ENCODE results near the gene LUC7L. TPM values are rescaled to one million over a fixed set of nuclear protein-coding genes. Genes with fewer than 3 reads are reported as not detected.

LUC7L gene
- total RNA-seq, 1 experiment from 2014 or later, result 137 TPM

DNA sequence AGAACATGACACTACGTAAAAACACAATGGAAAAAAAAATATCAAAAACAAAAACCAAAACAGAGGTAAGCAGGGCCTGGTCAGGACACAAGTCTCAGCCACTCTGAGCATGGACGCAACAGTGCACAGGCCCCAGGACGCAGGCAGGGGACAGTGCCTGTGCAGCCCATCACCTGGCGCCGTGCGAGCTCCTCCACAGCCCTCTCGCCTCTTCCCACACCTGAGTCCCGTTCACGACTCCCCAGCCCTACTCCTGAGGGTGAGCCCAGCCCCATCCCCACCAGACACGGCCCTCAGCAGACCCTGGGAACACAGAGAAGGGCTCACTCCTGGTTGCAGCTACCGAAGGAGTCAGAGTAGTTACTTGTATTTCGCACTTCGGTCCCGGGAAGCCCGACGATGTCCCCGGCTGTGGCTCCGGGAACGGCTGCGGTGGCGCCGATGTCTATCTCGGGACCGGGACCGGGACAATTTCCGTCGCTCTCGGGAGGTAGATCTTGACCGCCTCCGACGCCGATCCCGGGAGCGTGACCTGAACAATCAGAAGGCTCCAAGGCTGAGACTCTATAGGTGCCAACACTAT lies 39.6 kb downstream of the LUC7L start:
- H3K9me3 Mint-ChIP-seq, result no peaks in the 10 kb centered on the region; a peak in 1 of 5 replicates
- H3K27me3 Mint-ChIP-seq (ENCODE audit: low read depth), result 0 out of 2 replicates have a peak, but pooled peaks cover 1% of the 10 kb centered on the region
- no peak for TF ChIP-seq CTCF (conservative IDR thresholded peaks at IDR 0.05)
- no peak overlapping the region for H3T11ph ChIP-seq (ENCODE audit: low read length)
- H4K20me1 ChIP-seq (ENCODE audit: control insufficient read depth, insufficient read depth, insufficient read length), result no peaks in the 10 kb centered on the region
- H3K27ac Mint-ChIP-seq, result no peak overlapping the region; a peak in 1 of 7 replicates
- H3K79me2 ChIP-seq (ENCODE audit: insufficient read depth, low read length), result no peaks in the 10 kb centered on the region
- H3K4me2 ChIP-seq (ENCODE audit: insufficient read depth, insufficient read length, low read length), result no peak overlapping the region
- no peak overlapping the region for H3K27ac ChIP-seq (ENCODE audit: insufficient read length, low read depth, low read length)
- H3K4me3 Mint-ChIP-seq, result no peak overlapping the region
- H3K18ac ChIP-seq (ENCODE audit: insufficient read length, low read depth, low read length), result no peak overlapping the region
- H3K4me1 Mint-ChIP-seq, result no peaks in the 10 kb centered on the region
- no peak overlapping the region for H2BK12ac ChIP-seq (ENCODE audit: insufficient read length, low read depth, low read length)
- H2AFZ ChIP-seq (ENCODE audit: low read length), result no peak overlapping the region
- H4K91ac ChIP-seq (ENCODE audit: insufficient read length, low read depth, low read length), result no peak overlapping the region
- no peak overlapping the region for H3K23ac ChIP-seq (ENCODE audit: insufficient read length, low read depth, low read length)
- H2BK20ac ChIP-seq (ENCODE audit: low read depth, low read length, poor library complexity, severe bottlenecking), result no peak overlapping the region
- H4K5ac ChIP-seq (ENCODE audit: insufficient read length, low read depth, low read length), result no peak overlapping the region
- H3K79me1 ChIP-seq (ENCODE audit: insufficient read depth, low read depth, low read length, poor library complexity, severe bottlenecking), result no peaks in the 10 kb centered on the region
- H3K4ac ChIP-seq (ENCODE audit: low read depth, low read length), result no peak overlapping the region
- no peak overlapping the region for H3K9ac ChIP-seq (ENCODE audit: extremely low read depth, insufficient read length, low read length)
- H2BK5ac ChIP-seq (ENCODE audit: insufficient read length, low read length), result no peak overlapping the region
- no peaks in the 10 kb centered on the region for H3K9me3 ChIP-seq (ENCODE audit: control insufficient read depth, low read depth, low read length)
- no peaks in the 10 kb centered on the region for H3K23me2 ChIP-seq (ENCODE audit: insufficient read length, low read depth, low read length, poor library complexity, severe bottlenecking)
- WGBS (ENCODE audit: extremely low coverage, insufficient read length, low lambda C conversion rate), result no CpG with 5 or more reads among the region's 34 CpGs
- H4K8ac ChIP-seq (replicated peaks; ENCODE audit: insufficient read length, low read depth, low read length), result no peak overlapping the region
- H3K36me3 Mint-ChIP-seq (ENCODE audit: insufficient read depth in 1 of 3, low read depth in 3 of 3), result peaks cover 52 to 79% (median 76%) of the 10 kb centered on the region in 3 experiments
- no peaks in the 10 kb centered on the region for H3K27me3 ChIP-seq (ENCODE audit: insufficient read depth, low read length)
- H3K14ac ChIP-seq (ENCODE audit: insufficient read depth, low read length), result no peak overlapping the region
- no peak overlapping the region for H2AK5ac ChIP-seq (ENCODE audit: insufficient read length, low read length)
- H2BK15ac ChIP-seq (ENCODE audit: low read depth, low read length), result no peak overlapping the region
- H3K56ac ChIP-seq (ENCODE audit: insufficient read length, low read depth, low read length), result no peak overlapping the region
- DNase-seq, result no peak
- H2BK120ac ChIP-seq (ENCODE audit: low read depth, low read length, poor library complexity, severe bottlenecking), result no peak overlapping the region
- H3K4me1 ChIP-seq (ENCODE audit: insufficient read depth, low read length), result no peaks in the 10 kb centered on the region
